ENCODE measurements around the gene ZNF329.

ZNF329 gene

DNA sequence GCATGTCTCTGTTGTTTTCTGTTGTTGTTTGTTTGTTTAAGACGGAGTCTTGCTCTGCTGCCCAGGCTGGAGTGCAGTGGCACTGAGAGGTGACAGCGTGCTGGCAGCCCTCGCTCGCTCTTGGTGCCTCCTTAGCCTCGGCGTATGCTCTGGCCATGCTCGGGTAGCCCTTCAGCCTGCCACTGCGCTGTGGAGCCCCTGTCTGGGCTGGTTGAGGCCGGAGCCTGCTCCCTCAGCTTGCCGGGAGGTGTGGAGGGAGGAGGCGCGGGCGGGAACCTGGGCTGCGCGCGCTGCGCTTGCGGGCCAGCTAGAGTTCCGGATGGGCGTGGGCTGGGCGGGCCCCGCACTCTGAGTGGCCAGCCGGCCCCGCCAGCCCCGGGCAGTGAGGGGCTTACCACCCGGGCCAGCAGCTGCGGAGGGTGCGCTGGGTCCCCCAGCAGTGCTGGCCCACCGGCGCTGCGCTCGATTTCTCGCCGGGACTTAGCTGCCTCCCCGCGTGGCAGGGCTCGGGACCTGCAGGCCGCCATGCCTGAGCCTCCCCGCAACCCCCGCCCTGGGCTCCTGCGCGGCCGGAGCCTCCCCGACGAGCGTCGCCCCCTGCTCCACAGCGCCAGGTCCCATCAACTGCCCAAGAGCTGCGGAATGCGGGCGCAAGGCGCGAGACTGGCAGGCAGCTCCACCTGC, 6.6 kb upstream of the ZNF329 start:
- no peaks in the 10 kb centered on the region for H4K20me1 ChIP-seq (ENCODE audit: low read depth, low read length)
- no peaks in the 10 kb centered on the region for H3K9me2 ChIP-seq (replicated peaks; ENCODE audit: insufficient read depth, low read length)
- no peak overlapping the region for H3K9ac ChIP-seq (ENCODE audit: low read length)
- TF ChIP-seq CTCF (IDR thresholded peaks at IDR 0.05; ENCODE audit: insufficient read depth, low read length, poor library complexity, severe bottlenecking) (no peak), EZH2phosphoT487 (conservative IDR thresholded peaks at IDR 0.05; ENCODE audit: low read length) (no peak)
- no peak overlapping the region for H3K27ac ChIP-seq (ENCODE audit: low read depth, low read length)
- no peaks in the 10 kb centered on the region for H3K36me3 ChIP-seq (ENCODE audit: low read length)
- no peaks in the 10 kb centered on the region for H3K27me3 ChIP-seq (ENCODE audit: low read length)
- H3K79me2 ChIP-seq (ENCODE audit: insufficient read depth, low read length), result no peaks in the 10 kb centered on the region
- no peak overlapping the region for H2AFZ ChIP-seq (ENCODE audit: low read depth, low read length, severe bottlenecking)
- no peak overlapping the region for H3K4me2 ChIP-seq (ENCODE audit: low read depth, low read length, poor library complexity, severe bottlenecking)
- peaks cover 3% of the 10 kb centered on the region; the same call in 1 of the 2 replicates for H3K9me3 ChIP-seq (ENCODE audit: insufficient read depth, low read length)
- H3K4me3 ChIP-seq (ENCODE audit: insufficient read depth, low read length, poor library complexity, severe bottlenecking), result no peak overlapping the region
- no peaks in the 10 kb centered on the region for H3F3A ChIP-seq (ENCODE audit: insufficient read depth)

DNA sequence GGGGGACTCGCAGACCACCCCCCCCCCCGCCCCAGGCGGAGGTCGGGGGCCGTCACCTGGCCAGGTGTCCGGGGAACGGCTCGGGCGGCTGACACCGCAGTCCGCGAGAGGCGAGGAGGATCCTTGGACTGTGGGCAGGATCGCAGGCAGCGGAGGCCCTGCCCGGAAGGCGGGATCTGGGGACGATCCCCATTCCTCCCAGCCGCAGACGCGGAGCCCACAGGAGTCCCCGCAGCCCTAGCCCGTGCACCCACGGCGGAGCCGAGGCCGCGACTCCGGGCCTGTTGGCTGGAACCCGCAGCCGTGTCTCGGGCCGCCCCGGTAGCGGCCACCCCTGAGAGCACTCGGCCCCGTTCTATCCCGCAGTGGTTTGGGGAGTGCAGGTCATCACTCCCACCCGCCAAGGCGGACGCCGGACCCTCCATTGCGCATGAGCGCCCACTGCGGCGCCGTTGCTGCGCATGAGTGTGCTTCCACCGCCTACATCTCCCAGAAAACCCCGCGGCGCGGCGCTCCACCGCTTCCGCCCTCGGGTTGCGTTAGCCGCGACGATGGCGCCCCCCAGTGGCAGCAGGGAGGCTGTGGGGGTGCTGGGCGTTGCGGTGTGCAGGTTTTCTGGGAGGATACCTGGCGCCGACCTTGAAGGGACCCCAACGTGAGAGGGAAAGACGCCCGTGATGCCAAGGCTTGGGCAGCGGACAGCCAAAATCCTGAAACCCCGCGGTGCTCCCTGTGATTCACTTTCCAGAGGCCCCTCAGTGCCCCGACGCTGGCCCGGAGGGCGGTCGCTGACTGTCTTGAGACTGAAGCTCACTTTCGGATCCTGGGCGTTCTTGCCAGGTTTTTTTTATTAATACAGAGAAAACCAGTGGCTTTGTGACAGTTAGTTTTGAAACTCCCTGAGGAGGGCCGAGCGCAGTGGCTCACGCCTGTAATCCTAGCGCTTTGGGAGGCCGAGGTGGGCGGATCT, 4.4 kb upstream of the ZNF329 start:
- H3K27ac ChIP-seq (ENCODE audit: low read depth, low read length), result no peak overlapping the region
- H3K4me3 ChIP-seq (ENCODE audit: insufficient read depth, low read length, poor library complexity, severe bottlenecking), result peak overlapping the region; percentile 62
- H3K9ac ChIP-seq (ENCODE audit: low read length), result peak overlapping the region; percentile 59
- peak overlapping the region; percentile 58 for H3K4me2 ChIP-seq (ENCODE audit: low read depth, low read length, poor library complexity, severe bottlenecking)
- H3K79me2 ChIP-seq (ENCODE audit: insufficient read depth, low read length), result no peaks in the 10 kb centered on the region
- peak overlapping the region; percentile 84 for H2AFZ ChIP-seq (ENCODE audit: low read depth, low read length, severe bottlenecking)
- no peaks in the 10 kb centered on the region for H3F3A ChIP-seq (ENCODE audit: insufficient read depth)
- peaks cover 8% of the 10 kb centered on the region; the same call in 1 of the 2 replicates for H3K9me3 ChIP-seq (ENCODE audit: insufficient read depth, low read length)
- H3K27me3 ChIP-seq (ENCODE audit: low read length), result no peaks in the 10 kb centered on the region
- no peaks in the 10 kb centered on the region for H4K20me1 ChIP-seq (ENCODE audit: low read depth, low read length)
- H3K9me2 ChIP-seq (replicated peaks; ENCODE audit: insufficient read depth, low read length), result no peaks in the 10 kb centered on the region
- TF ChIP-seq EZH2phosphoT487 (conservative IDR thresholded peaks at IDR 0.05; ENCODE audit: low read length) (no peak), CTCF (IDR thresholded peaks at IDR 0.05; ENCODE audit: insufficient read depth, low read length, poor library complexity, severe bottlenecking) (peak; percentile 20)
- H3K36me3 ChIP-seq (ENCODE audit: low read length), result no peaks in the 10 kb centered on the region

DNA sequence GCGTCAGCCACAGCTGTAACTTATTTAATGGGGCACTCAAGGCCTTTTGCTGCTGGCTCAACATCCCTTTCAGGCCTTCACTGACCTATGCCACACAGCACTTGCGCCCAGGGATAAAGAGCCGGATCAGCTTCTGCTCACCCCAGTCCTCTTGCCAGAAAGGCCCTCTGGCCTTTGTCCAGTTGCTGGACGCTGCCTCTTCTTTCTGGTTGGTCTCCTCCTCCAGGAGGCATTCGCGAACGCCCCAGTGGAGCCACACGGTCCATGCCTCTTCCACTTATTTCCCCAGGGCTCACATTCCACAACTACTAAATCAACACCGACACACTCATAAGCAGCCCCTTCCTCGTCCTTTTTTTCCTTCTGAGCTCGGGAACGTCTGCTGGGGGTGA, 3.7 kb upstream of the ZNF329 start:
- Histone ChIP-seq H3K79me2 (ENCODE audit: insufficient read depth, low read length) (no peaks in the 10 kb centered on the region), H2AFZ (ENCODE audit: low read depth, low read length, severe bottlenecking) (peak overlapping the region; percentile 84), H3K36me3 (ENCODE audit: low read length) (no peaks in the 10 kb centered on the region), H3K4me2 (ENCODE audit: low read depth, low read length, poor library complexity, severe bottlenecking) (peak overlapping the region; percentile 58), H3F3A (ENCODE audit: insufficient read depth) (no peaks in the 10 kb centered on the region), H3K4me3 (ENCODE audit: insufficient read depth, low read length, poor library complexity, severe bottlenecking) (peak overlapping the region; percentile 62), H3K9me3 (ENCODE audit: insufficient read depth, low read length) (peaks cover 15% of the 10 kb centered on the region; the same call in 1 of the 2 replicates), H4K20me1 (ENCODE audit: low read depth, low read length) (no peaks in the 10 kb centered on the region), H3K9ac (ENCODE audit: low read length) (peak overlapping the region; percentile 59; the same call in 1 of the 2 replicates), H3K27ac (ENCODE audit: low read depth, low read length) (no peak overlapping the region), H3K9me2 (replicated peaks; ENCODE audit: insufficient read depth, low read length) (no peaks in the 10 kb centered on the region), H3K27me3 (ENCODE audit: low read length) (no peaks in the 10 kb centered on the region)
- TF ChIP-seq EZH2phosphoT487 (conservative IDR thresholded peaks at IDR 0.05; ENCODE audit: low read length) (no peak), CTCF (IDR thresholded peaks at IDR 0.05; ENCODE audit: insufficient read depth, low read length, poor library complexity, severe bottlenecking) (no peak)

All from SU-DHL-6 (cell line).